HFF-Myc (cell line): ENCODE data around the gene CCDC102A.

Experiments
- DNase-seq: peaks from one replicate; pipeline ENCODE4 v3.0.0-alpha.2; 2011; ENCODE audit warnings: low read depth; ENCODE audit errors: extremely low read depth
- H3K4me3 ChIP-seq: replicated peaks from 2 replicates; pipeline ENCODE4 v1.5.1; 2011; ENCODE audit warnings: low read depth, mild to moderate bottlenecking, control low read depth, low read length
- CTCF ChIP-seq: IDR thresholded peaks from 2 replicates; pipeline ENCODE4 v1.5.1; 2012; ENCODE audit warnings: mild to moderate bottlenecking, low read depth, low read length, control low read depth; ENCODE audit errors: missing control alignments

Gene CCDC102A

GRCh38 chr16:57518922-57519321 is 17.4 kb downstream of the CCDC102A start:
- TF ChIP-seq CTCF, result no peak
- no peak for DNase-seq
- no peak overlapping the region for H3K4me3 ChIP-seq

DNA sequence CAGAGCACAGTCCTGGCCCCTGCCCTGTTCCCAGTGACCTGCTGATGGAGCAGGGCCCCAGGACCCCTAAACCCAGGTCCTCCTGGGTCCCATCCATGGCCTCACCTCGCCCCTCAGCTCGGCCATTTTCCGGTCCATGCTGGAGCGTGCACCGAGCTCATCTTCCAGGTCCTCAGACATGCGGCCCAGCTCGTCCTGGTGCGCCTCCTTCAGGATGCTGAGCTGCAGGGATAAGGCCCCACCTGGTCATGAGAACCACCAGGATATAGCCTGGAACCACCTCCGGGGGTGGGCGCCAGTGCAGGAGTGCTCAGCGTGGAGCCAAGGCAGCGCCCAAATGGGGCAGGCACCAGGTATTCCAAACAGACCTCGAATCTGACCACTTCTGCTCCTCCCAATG is 17.9 kb downstream of the CCDC102A start:
- TF ChIP-seq CTCF, result no peak
- H3K4me3 ChIP-seq, result no peak overlapping the region
- no peak for DNase-seq

GRCh38 chr16:57517397-57518367 is 18.7 kb downstream of the CCDC102A start:
- no peak overlapping the region for H3K4me3 ChIP-seq
- TF ChIP-seq CTCF, result no peak
- DNase-seq, result no peak

- no peak for DNase-seq
- H3K4me3 ChIP-seq, result no peak overlapping the region
- no peak for TF ChIP-seq CTCF
These were observed 19.6 kb downstream of the CCDC102A start for GRCh38 chr16:57516773-57517172.

DNA sequence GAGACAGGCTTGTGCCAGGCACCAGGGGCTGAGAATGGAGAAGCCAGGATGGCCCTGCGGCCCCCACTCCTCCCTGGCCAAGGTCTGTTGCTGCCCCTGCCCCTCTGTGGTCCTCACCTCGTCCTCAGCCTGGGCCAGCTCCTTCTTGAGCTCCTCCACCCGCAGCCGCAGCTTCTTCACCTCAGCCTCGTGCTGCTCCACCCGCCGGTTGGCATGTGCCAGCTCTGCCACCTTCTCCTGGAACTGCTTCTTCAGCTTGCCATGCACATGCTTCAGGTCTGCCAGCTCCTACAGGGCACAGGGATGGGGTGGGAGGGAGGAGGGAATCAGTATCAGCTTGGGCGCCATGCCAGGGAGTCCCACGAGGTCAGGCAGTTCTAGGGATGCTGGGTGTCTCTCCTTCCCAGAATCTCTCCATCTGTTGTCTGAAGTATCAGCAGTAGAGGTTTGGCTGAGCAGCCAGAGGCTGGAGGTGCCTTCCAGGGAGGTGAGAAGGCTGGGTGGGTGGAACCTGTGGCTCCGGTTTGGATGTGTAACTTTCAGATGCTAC is 20.1 kb downstream of the CCDC102A start:
- no peak overlapping the region for H3K4me3 ChIP-seq
- no peak for DNase-seq
- no peak for TF ChIP-seq CTCF

DNA sequence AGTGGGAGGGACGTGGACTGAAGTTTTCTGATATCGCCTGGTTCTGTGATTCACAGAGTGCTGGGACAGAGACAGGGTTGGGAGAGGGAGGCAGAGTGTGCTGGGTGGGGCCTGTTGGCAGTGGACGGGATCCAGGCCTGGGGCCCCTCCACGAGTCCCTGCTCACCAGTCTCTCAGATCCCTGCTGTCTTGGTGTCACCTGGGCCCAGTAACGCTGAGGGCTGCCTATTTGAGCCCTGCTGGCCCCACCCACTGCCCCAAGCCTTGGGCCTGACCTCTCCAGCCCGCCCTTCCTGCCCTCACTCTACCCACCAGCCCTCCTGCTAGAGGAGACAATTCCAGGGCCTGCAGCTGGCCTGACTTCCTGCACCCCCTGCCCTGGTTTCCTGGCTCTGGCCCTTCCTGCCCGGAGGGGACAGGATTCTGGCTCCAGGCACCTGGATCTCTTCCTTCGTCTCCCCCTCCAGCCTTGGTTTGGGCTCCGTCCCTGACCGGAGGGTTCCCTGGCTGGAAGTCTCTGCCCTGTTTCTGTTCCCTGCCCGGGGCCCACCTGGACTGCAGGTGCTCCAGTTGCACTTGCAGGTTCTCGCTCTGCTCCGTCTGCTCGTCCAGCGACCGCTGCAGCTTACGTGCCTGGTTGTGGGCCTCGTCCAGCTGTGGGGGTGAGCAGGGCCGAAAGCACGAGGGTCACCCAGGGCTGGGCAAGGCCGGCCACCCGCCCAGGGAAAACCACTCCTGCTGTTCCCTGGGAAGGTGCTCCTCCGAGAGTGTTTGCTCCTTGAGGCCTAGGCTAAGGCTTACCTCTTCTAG is 21.4 kb downstream of the CCDC102A start:
- H3K4me3 ChIP-seq, result no peak overlapping the region
- TF ChIP-seq CTCF, result no peak
- DNase-seq, result no peak
